ENCODE results near the gene SDK1.

SDK1 gene

GRCh38 chr7:4139656-4140625 is 838.9 kb downstream of the SDK1 start:
- no peak for DNase-seq (ENCODE audit: low read depth)
- TF ChIP-seq CTCF (conservative IDR thresholded peaks at IDR 0.05; ENCODE audit: low read length): no peak
- no peak overlapping the region for H3K4me3 ChIP-seq (ENCODE audit: low read length)

GRCh38 chr7:4140933-4141332 is 839.9 kb downstream of the SDK1 start:
- no peak for DNase-seq (ENCODE audit: low read depth)
- TF ChIP-seq CTCF (conservative IDR thresholded peaks at IDR 0.05; ENCODE audit: low read length): no peak
- no peak overlapping the region for H3K4me3 ChIP-seq (ENCODE audit: low read length)

- no peak for TF ChIP-seq CTCF (conservative IDR thresholded peaks at IDR 0.05; ENCODE audit: low read length)
- no peak for DNase-seq (ENCODE audit: low read depth)
Observed at GRCh38 chr7:4143006-4143405, 842.0 kb downstream of the SDK1 start.

GRCh38 chr7:4143511-4144171 is 842.6 kb downstream of the SDK1 start:
- no peak for DNase-seq (ENCODE audit: low read depth)
- TF ChIP-seq CTCF (conservative IDR thresholded peaks at IDR 0.05; ENCODE audit: low read length): no peak
- no peak overlapping the region for H3K4me3 ChIP-seq (ENCODE audit: low read length)

More at GRCh38 chr7:4143006-4143405, 842.0 kb downstream of the SDK1 start:
- no peak overlapping the region for H3K4me3 ChIP-seq (ENCODE audit: low read length)

GRCh38 chr7:4144172-4144701 is 843.2 kb downstream of the SDK1 start:
- DNase-seq (ENCODE audit: low read depth): no peak
- no peak overlapping the region for H3K4me3 ChIP-seq (ENCODE audit: low read length)
- TF ChIP-seq CTCF (conservative IDR thresholded peaks at IDR 0.05; ENCODE audit: low read length): no peak

GRCh38 chr7:4144811-4145510 is 843.9 kb downstream of the SDK1 start:
- DNase-seq (ENCODE audit: low read depth): no peak
- no peak for TF ChIP-seq CTCF (conservative IDR thresholded peaks at IDR 0.05; ENCODE audit: low read length)
- H3K4me3 ChIP-seq (ENCODE audit: low read length): no peak overlapping the region

All from AG10803 (cell line).